HG02884 (cell line): ENCODE results near the gene NABP2.
"Not testable (repeated sequence)": the region's sequence is repeated elsewhere in the genome, so short reads cannot be mapped to it uniquely, and the experiment has no call there.

ENCODE experiments used
- ATAC-seq: cut with Tn5 transposase; IDR thresholded peaks from one replicate; pipeline ENCODE4 v1.9.1; 2021; ENCODE audit warnings: mild to moderate bottlenecking, moderate library complexity; ENCODE audit not compliant: unreplicated experiment

Gene NABP2

GRCh38 chr12:56242986-56243385, 18.8 kb downstream of the NABP2 start:
- ATAC-seq = no peak

GRCh38 chr12:56243731-56244181, 19.6 kb downstream of the NABP2 start:
- no peak for ATAC-seq

GRCh38 chr12:56244494-56244893, 20.4 kb downstream of the NABP2 start:
- ATAC-seq = no peak

- ATAC-seq = no peak
Measured at GRCh38 chr12:56247923-56248322, 23.8 kb downstream of the NABP2 start.

- ATAC-seq = no peak
Measured at GRCh38 chr12:56248711-56249110, 24.6 kb downstream of the NABP2 start.

- ATAC-seq = no peak
Measured at GRCh38 chr12:56252649-56253048, 28.5 kb downstream of the NABP2 start.

GRCh38 chr12:56253091-56253490, 28.9 kb downstream of the NABP2 start:
- ATAC-seq = no peak

GRCh38 chr12:56255671-56256070, 31.5 kb downstream of the NABP2 start:
- ATAC-seq = no peak

- ATAC-seq = no peak
Measured at GRCh38 chr12:56256326-56256960, 32.3 kb downstream of the NABP2 start.

GRCh38 chr12:56257071-56257470, 32.9 kb downstream of the NABP2 start:
- ATAC-seq = no peak

- no peak for ATAC-seq
Measured at GRCh38 chr12:56257491-56258067, 33.4 kb downstream of the NABP2 start.

GRCh38 chr12:56258068-56258819, 34.1 kb downstream of the NABP2 start, which contains the start of gene ANKRD52:
Gene ANKRD52 (minus strand): TSS chr12:56258384. CDS start chr12:56258269, 115 bp downstream.
- ATAC-seq = peak; percentile 86

GRCh38 chr12:56258820-56259183, 34.7 kb downstream of the NABP2 start:
- no peak for ATAC-seq

GRCh38 chr12:56260380-56260779, 36.2 kb downstream of the NABP2 start:
- no peak for ATAC-seq

GRCh38 chr12:56260921-56261320, 36.8 kb downstream of the NABP2 start:
- no peak for ATAC-seq

GRCh38 chr12:56261503-56262232, 37.5 kb downstream of the NABP2 start:
- ATAC-seq = no peak

- ATAC-seq = not testable (repeated sequence)
Measured at GRCh38 chr12:56262955-56263354, 38.8 kb downstream of the NABP2 start.

GRCh38 chr12:56266068-56266692, 42.0 kb downstream of the NABP2 start:
- not testable (repeated sequence) for ATAC-seq

GRCh38 chr12:56266693-56267442, 42.7 kb downstream of the NABP2 start, which contains the start of gene COQ10A:
Gene COQ10A (plus strand): TSS chr12:56266942. CDS start chr12:56267119, 177 bp downstream.
- ATAC-seq = peak; percentile 77
